Measurements from ENCODE around the gene SLC13A2.

- TF ChIP-seq POLR2A (IDR thresholded peaks at IDR 0.05) (no peak), CTCF (IDR thresholded peaks at IDR 0.05) (no peak)
Observed at GRCh38 chr17:28467456-28468025, 5.9 kb upstream of the SLC13A2 start.

Data from heart left ventricle (tissue), 13 donors.